Thoracic aorta (tissue), 2 donors: ENCODE measurements around the gene ABCA9. TPM values are rescaled to one million over a fixed set of nuclear protein-coding genes. Genes with fewer than 3 reads are reported as not detected.
A peak's percentile ranks its signal among the peaks of the same experiment; 100 is the strongest.
"Not testable (repeated sequence)": the region's sequence is repeated elsewhere in the genome, so short reads cannot be mapped to it uniquely, and the experiment has no call there.

Experiments used
- ATAC-seq: fragments of 150-250 bp; one replicate; pipeline ENCODE4 v1.8.0; 2017; ENCODE audit warnings: low read depth; ENCODE audit not compliant: insufficient number of reproducible peaks, low FRiP score
- DNase-seq: peaks from one replicate; pipeline ENCODE4 v3.0.0-alpha.2; 2020; ENCODE audit warnings: low spot score
- H3K27ac ChIP-seq, 2 donors: fragments of 200-600 bp; sonication (generic); 1 replicate in 1 of 2; 2 replicates in 1 of 2; pipeline ENCODE4 v1.5.1; 2016; ENCODE audit warnings: mild to moderate bottlenecking in 2 of 2, moderate library complexity in 2 of 2
- H3K27me3 ChIP-seq: fragments of 200-600 bp; sonication (generic); replicated peaks from 2 replicates; pipeline ENCODE4 v1.6.0; 2016; ENCODE audit warnings: mild to moderate bottlenecking; ENCODE audit not compliant: insufficient read depth
- H3K36me3 ChIP-seq: fragments of 200-600 bp; sonication (generic); one replicate; pipeline ENCODE4 v1.5.1; 2016
- H3K4me1 ChIP-seq, 2 donors: fragments of 200-600 bp; sonication (generic); 1 replicate in 1 of 2; 2 replicates in 1 of 2; pipeline versions ENCODE4 v1.5.1 to v1.6.0; 2016; ENCODE audit warnings: low read depth in 2 of 2, mild to moderate bottlenecking in 1 of 2; ENCODE audit not compliant: control insufficient read depth in 1 of 2
- H3K4me3 ChIP-seq: fragments of 200-600 bp; sonication (generic); 2 replicates; pipeline ENCODE4 v1.5.1; 2016; ENCODE audit warnings: mild to moderate bottlenecking
- H3K9me3 ChIP-seq: fragments of 200-600 bp; sonication (generic); 2 replicates; pipeline ENCODE4 v1.5.1; 2016
- CTCF ChIP-seq: fragments of 200-600 bp; sonication (generic); IDR thresholded peaks from one replicate; pipeline ENCODE4 v1.5.1; 2019; ENCODE audit warnings: antibody characterized with exemption
- total RNA-seq, 2 donors: library from RNA; depleted of rRNA; stranded (reverse); fragments of >200 nt; gene quantifications; one replicate each; pipeline versions ENCODE4 v1.1.0 to v1.2.3, GENCODE V29; 2016

The ABCA9 gene
- total RNA-seq, 2 donors from 2014 or later: 31.5 to 38.6 TPM

- no peak overlapping the region for H3K27ac ChIP-seq
- no peaks in the 10 kb centered on the region for H3K9me3 ChIP-seq
- peaks cover 0 to 3% of the 10 kb centered on the region in 2 donors for H3K4me1 ChIP-seq
- no peak for DNase-seq
- ATAC-seq: no peak
- peak overlapping the region; percentile 45 for H3K4me3 ChIP-seq
- no peaks in the 10 kb centered on the region for H3K27me3 ChIP-seq
- no peaks in the 10 kb centered on the region for H3K36me3 ChIP-seq
- TF ChIP-seq CTCF: no peak
Measured at GRCh38 chr17:68954146-68954896, 106.4 kb downstream of the ABCA9 start.

- H3K27ac ChIP-seq: no peak overlapping the region
- no peak overlapping the region for H3K4me3 ChIP-seq
- no peaks in the 10 kb centered on the region for H3K9me3 ChIP-seq
- no peak for DNase-seq
- peaks cover 0 to 3% of the 10 kb centered on the region in 2 donors for H3K4me1 ChIP-seq
- no peaks in the 10 kb centered on the region for H3K27me3 ChIP-seq
- no peak for TF ChIP-seq CTCF
- no peak for ATAC-seq
- H3K36me3 ChIP-seq: no peaks in the 10 kb centered on the region
Measured at GRCh38 chr17:68953340-68953997, 107.3 kb downstream of the ABCA9 start.

- no peak for TF ChIP-seq CTCF
- ATAC-seq: no peak
Measured at GRCh38 chr17:68950725-68951124, 110.0 kb downstream of the ABCA9 start.

GRCh38 chr17:68947868-68948267 is 112.9 kb downstream of the ABCA9 start:
- not testable (repeated sequence) for H3K4me3 ChIP-seq, ATAC-seq, DNase-seq, H3K36me3 ChIP-seq, H3K9me3 ChIP-seq, H3K4me1 ChIP-seq, H3K27ac ChIP-seq, H3K27me3 ChIP-seq

More at GRCh38 chr17:68950725-68951124, 110.0 kb downstream of the ABCA9 start:
- no peak for DNase-seq
- Histone ChIP-seq H3K4me3 (no peak overlapping the region), H3K9me3 (no peaks in the 10 kb centered on the region), H3K36me3 (no peaks in the 10 kb centered on the region), H3K4me1 (peaks cover 0 to 3% of the 10 kb centered on the region in 2 donors), H3K27ac (no peak overlapping the region), H3K27me3 (no peaks in the 10 kb centered on the region)

GRCh38 chr17:68944435-68945035 is 116.2 kb downstream of the ABCA9 start:
- Histone ChIP-seq H3K4me3 (no peak overlapping the region), H3K27ac (no peak overlapping the region), H3K36me3 (no peaks in the 10 kb centered on the region), H3K4me1 (no peaks in the 10 kb centered on the region), H3K9me3 (no peaks in the 10 kb centered on the region), H3K27me3 (no peaks in the 10 kb centered on the region)
- ATAC-seq (no peak), DNase-seq (no peak)
- no peak for TF ChIP-seq CTCF

- not testable (repeated sequence) for H3K27me3 ChIP-seq, H3K36me3 ChIP-seq, H3K4me3 ChIP-seq, H3K4me1 ChIP-seq, ATAC-seq, H3K27ac ChIP-seq, H3K9me3 ChIP-seq, DNase-seq
Measured at GRCh38 chr17:68943812-68944182, 116.9 kb downstream of the ABCA9 start.
